ENCODE data around the gene NR2C2. TPM values are rescaled to one million over a fixed set of nuclear protein-coding genes. Genes with fewer than 3 reads are reported as not detected.

NR2C2 gene
- total and polyA plus RNA-seq, 2 donors (not counting 1 experiment from before 2014, with no cell fraction given) = 22.8 to 96.9 TPM

- H3K27me3 Mint-ChIP-seq = no peaks in the 10 kb centered on the region
- ATAC-seq (ENCODE audit: low read depth) = no peak
- intact Hi-C loops (cut with micrococcal nuclease) = loop anchor here (2.0 kb wide), 1 partner anchor 413 kb away; the partner anchor contains the start of gene CCDC174
- peak overlapping the region in 1 of 2 donors; percentile 89 for H3K27ac ChIP-seq (ENCODE audit: low read length in 2 of 2)
- CTCF ChIA-PET = interaction anchor here (1.6 to 2.1 kb wide), 5 partner anchors 9 to 75 kb away, joined by 3 to 5 read pairs (median 4); no protein-coding TSS in a partner anchor
- H3K4me1 ChIP-seq (ENCODE audit: control insufficient read depth in 2 of 2, insufficient read depth in 2 of 2, low read length in 2 of 2) = peaks cover 18 to 23% of the 10 kb centered on the region in 2 donors
- DNase-seq = no peak
- H3K9me3 ChIP-seq (ENCODE audit: control extremely low read depth in 1 of 3, control insufficient read depth in 2 of 3, insufficient read depth in 1 of 3, low read length in 2 of 3) = no peaks in the 10 kb centered on the region
- peak overlapping the region; percentile 92 for H3K4me2 ChIP-seq (replicated peaks; ENCODE audit: low read depth, low read length, poor library complexity, severe bottlenecking)
- H2AFZ ChIP-seq (ENCODE audit: insufficient read depth, low read depth, low read length, poor library complexity, severe bottlenecking) = peak overlapping the region; percentile 89
- POLR2A ChIA-PET = interaction anchor here (1.8 kb wide), 1 partner anchor 117 kb away, joined by 4 read pairs; the partner anchor contains the start of gene NR2C2
- H3K27me3 ChIP-seq (replicated peaks in 1 of 4; ENCODE audit: control extremely low read depth in 1 of 4, control insufficient read depth in 3 of 4, insufficient read depth in 4 of 4, low read length in 3 of 4) = no peaks in the 10 kb centered on the region
- peaks cover 23% of the 10 kb centered on the region for H3K4me1 Mint-ChIP-seq
- peak overlapping the region; percentile 63 for H3K27ac Mint-ChIP-seq
- H3K4me3 ChIP-seq (ENCODE audit: control extremely low read depth in 1 of 5, extremely low read depth in 1 of 5, insufficient read depth in 1 of 5, low read depth in 2 of 5, low read length in 4 of 5) = peak overlapping the region; percentile 36 to 93 (median 79)
- peaks cover 26% of the 10 kb centered on the region for H4K20me1 ChIP-seq (ENCODE audit: control insufficient read depth, insufficient read depth, low read length, poor library complexity, severe bottlenecking)
- peak overlapping the region; percentile 100 for H3K4me3 Mint-ChIP-seq
- no peaks in the 10 kb centered on the region for H3K9me3 Mint-ChIP-seq (ENCODE audit: insufficient read depth)
- peaks cover 0 to 4% of the 10 kb centered on the region in 2 experiments for H3K36me3 ChIP-seq (replicated peaks in 1 of 2; ENCODE audit: control extremely low read depth in 1 of 2, control insufficient read depth in 1 of 2, extremely low read depth in 1 of 2, insufficient read depth in 2 of 2, low read length in 1 of 2)
- H3K9ac ChIP-seq (ENCODE audit: low read length) = peak overlapping the region; percentile 94
- WGBS (ENCODE audit: insufficient coverage) = 92% methylated on average over 8 of the region's 13 CpGs
- TF ChIP-seq EZH2 (IDR thresholded peaks at IDR 0.05; ENCODE audit: borderline replicate concordance, insufficient read depth, low read depth, low read length, poor library complexity, severe bottlenecking) = no peak
- peaks cover 50% of the 10 kb centered on the region for H3K79me2 ChIP-seq (ENCODE audit: control insufficient read depth, insufficient read depth, low read length)
These were observed 116.4 kb downstream of the NR2C2 start for GRCh38 chr3:15063656-15064286.

- Mint-ChIP-seq H3K9me3 (ENCODE audit: insufficient read depth) (no peaks in the 10 kb centered on the region), H3K4me1 (peaks cover 23% of the 10 kb centered on the region), H3K4me3 (peak overlapping the region; percentile 100), H3K27me3 (no peaks in the 10 kb centered on the region), H3K27ac (peak overlapping the region; percentile 63)
- peak overlapping the region; percentile 89 for H2AFZ ChIP-seq (ENCODE audit: insufficient read depth, low read depth, low read length, poor library complexity, severe bottlenecking)
- H3K4me2 ChIP-seq (replicated peaks; ENCODE audit: low read depth, low read length, poor library complexity, severe bottlenecking) = peak overlapping the region; percentile 92
- DNase-seq = no peak
- H3K9ac ChIP-seq (ENCODE audit: low read length) = peak overlapping the region; percentile 94
- WGBS (ENCODE audit: insufficient coverage) = 2% methylated on average over 25 of the region's 25 CpGs
- H4K20me1 ChIP-seq (ENCODE audit: control insufficient read depth, insufficient read depth, low read length, poor library complexity, severe bottlenecking) = peaks cover 20% of the 10 kb centered on the region
- H3K79me2 ChIP-seq (ENCODE audit: control insufficient read depth, insufficient read depth, low read length) = peaks cover 45% of the 10 kb centered on the region
- ATAC-seq (ENCODE audit: low read depth) = no peak
- POLR2A ChIA-PET = interaction anchor here (0.9 to 1.8 kb wide), 5 partner anchors 14 to 414 kb away, joined by 3 to 18 read pairs (median 4); partner anchors contain the start of genes NR2C2 and RBSN
- peaks cover 18 to 23% of the 10 kb centered on the region in 2 donors for H3K4me1 ChIP-seq (ENCODE audit: control insufficient read depth in 2 of 2, insufficient read depth in 2 of 2, low read length in 2 of 2)
- H3K9me3 ChIP-seq (ENCODE audit: control extremely low read depth in 1 of 3, control insufficient read depth in 2 of 3, insufficient read depth in 1 of 3, low read length in 2 of 3) = no peaks in the 10 kb centered on the region
- H3K27ac ChIP-seq (ENCODE audit: low read length in 2 of 2) = peak overlapping the region; percentile 66 to 89
- TF ChIP-seq CTCF (IDR thresholded peaks at IDR 0.05) (no peak), EZH2 (IDR thresholded peaks at IDR 0.05; ENCODE audit: borderline replicate concordance, insufficient read depth, low read depth, low read length, poor library complexity, severe bottlenecking) (no peak)
- peaks cover 0 to under 1% of the 10 kb centered on the region in 2 experiments for H3K36me3 ChIP-seq (replicated peaks in 1 of 2; ENCODE audit: control extremely low read depth in 1 of 2, control insufficient read depth in 1 of 2, extremely low read depth in 1 of 2, insufficient read depth in 2 of 2, low read length in 1 of 2)
- intact Hi-C loops (cut with micrococcal nuclease) = loop anchor here (2.0 kb wide), 1 partner anchor 414 kb away; the partner anchor contains the start of gene CCDC174
- no peaks in the 10 kb centered on the region for H3K27me3 ChIP-seq (replicated peaks in 1 of 4; ENCODE audit: control extremely low read depth in 1 of 4, control insufficient read depth in 3 of 4, insufficient read depth in 4 of 4, low read length in 3 of 4)
- H3K4me3 ChIP-seq (ENCODE audit: control extremely low read depth in 1 of 5, extremely low read depth in 1 of 5, insufficient read depth in 1 of 5, low read depth in 2 of 5, low read length in 4 of 5) = peak overlapping the region; percentile 36 to 93 (median 79)
- CTCF ChIA-PET = interaction anchor here (1.6 to 2.1 kb wide), 5 partner anchors 9 to 75 kb away, joined by 3 to 5 read pairs (median 4); no protein-coding TSS in a partner anchor
These were observed 117.0 kb downstream of the NR2C2 start for GRCh38 chr3:15064299-15064834.

Measured in B cell (primary cell).